HepG2 (cell line): ENCODE measurements around the gene ZNF184.

Source experiments
- FOXA1 ChIP-seq, 2 experiments: fragments of 450-650 bp in 1 of 2; sonication (generic) in 1 of 2; formaldehyde crosslinking in 1 of 2; IDR thresholded peaks; 2 replicates each; pipeline versions ENCODE4 v1.4.0 to v1.6.1; 2016 to 2020; ENCODE audit warnings: missing genetic modification reagents in 1 of 2
- TF ChIP-seq, protein P1 (sequence below): sonication (generic); formaldehyde crosslinking; IDR thresholded peaks from 2 replicates; pipeline ENCODE4 v1.5.0; 2020; ENCODE audit warnings: mild to moderate bottlenecking, missing genetic modification reagents, moderate library complexity

DNA sequence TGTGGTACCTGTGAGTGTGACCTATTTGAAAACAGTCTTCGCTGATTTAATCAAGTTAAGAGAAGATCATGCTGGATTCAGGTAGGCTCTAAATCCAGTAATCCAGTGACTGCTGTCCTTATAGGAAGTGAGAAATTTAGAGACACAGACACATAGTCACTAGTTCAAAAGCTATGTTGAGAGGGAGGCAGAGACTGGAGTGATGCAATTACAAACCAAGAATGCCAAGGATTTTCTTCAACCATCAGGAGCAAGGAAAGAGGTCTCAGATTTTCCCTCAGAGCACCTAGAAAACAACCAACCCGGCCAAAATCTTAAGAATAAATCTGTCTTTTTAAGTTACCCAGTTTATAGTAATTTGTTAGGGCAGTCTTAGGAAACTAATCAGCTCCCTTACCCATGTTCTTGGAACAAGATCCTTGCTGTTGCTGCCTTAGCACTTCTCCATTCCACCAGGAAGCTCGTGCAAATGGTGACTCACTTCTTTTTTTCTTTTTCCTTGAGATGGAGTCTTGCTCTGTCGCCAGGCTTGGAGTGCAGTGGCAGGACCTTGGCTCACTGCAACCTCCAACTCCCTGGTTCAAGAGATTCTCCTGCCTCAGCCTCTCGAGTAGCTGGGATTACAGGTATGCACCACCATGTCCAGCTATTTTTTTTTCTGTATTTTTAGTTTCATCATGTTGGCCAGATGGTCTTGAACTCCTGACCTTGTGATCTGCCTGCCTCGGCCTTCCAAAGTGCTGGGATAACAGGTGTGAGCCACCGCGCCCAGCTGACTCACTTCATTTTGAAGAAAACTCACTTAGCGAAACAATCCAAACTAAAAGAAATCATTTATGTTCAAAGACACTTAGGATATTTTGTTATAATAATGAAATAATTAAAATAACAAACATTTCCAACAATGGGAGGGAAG is 34.4 kb upstream of the ZNF184 start:
- no peak for TF ChIP-seq FOXA1 (IDR thresholded peaks at IDR 0.05)
- TF ChIP-seq FOXA1 (CRISPR knock-in tag; IDR thresholded peaks at IDR 0.05) = no peak
- TF ChIP-seq, protein P1, sequence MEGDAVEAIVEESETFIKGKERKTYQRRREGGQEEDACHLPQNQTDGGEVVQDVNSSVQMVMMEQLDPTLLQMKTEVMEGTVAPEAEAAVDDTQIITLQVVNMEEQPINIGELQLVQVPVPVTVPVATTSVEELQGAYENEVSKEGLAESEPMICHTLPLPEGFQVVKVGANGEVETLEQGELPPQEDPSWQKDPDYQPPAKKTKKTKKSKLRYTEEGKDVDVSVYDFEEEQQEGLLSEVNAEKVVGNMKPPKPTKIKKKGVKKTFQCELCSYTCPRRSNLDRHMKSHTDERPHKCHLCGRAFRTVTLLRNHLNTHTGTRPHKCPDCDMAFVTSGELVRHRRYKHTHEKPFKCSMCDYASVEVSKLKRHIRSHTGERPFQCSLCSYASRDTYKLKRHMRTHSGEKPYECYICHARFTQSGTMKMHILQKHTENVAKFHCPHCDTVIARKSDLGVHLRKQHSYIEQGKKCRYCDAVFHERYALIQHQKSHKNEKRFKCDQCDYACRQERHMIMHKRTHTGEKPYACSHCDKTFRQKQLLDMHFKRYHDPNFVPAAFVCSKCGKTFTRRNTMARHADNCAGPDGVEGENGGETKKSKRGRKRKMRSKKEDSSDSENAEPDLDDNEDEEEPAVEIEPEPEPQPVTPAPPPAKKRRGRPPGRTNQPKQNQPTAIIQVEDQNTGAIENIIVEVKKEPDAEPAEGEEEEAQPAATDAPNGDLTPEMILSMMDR (CRISPR knock-in tag) = no peak
